ENCODE data around the gene PTPRG. TPM values are rescaled to one million over a fixed set of nuclear protein-coding genes. Genes with fewer than 3 reads are reported as not detected.

The PTPRG gene
- total and polyA plus RNA-seq, 2 donors (not counting 1 experiment from before 2014, with no cell fraction given), result 67.0 to 97.9 TPM

DNA sequence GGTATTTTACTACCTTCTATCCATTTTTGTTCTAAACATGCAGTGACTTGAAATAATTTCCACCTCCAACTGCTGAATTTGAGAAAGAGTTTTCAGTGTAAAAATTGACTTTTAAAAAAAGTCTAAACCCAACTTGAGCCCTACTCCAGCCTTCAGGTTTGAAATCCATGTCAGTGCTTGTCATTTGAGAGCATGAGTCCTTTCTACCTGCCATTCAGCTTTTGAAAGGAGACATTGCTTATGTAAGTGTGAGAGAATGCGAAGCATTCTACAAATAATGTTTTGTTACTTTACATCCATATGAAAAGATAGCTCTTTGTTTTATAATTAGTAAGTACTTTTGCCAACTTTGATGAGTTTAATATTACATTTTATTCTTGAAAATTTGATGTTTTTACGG lies 329.2 kb downstream of the PTPRG start:
- Histone ChIP-seq H3K36me3 (ENCODE audit: control insufficient read depth, insufficient read depth, low read length) (no peaks in the 10 kb centered on the region), H3K9me3 (ENCODE audit: control insufficient read depth, insufficient read depth, low read depth, low read length) (no peaks in the 10 kb centered on the region), H3K9ac (ENCODE audit: insufficient read depth, low read length) (no peak overlapping the region), H3K27ac (ENCODE audit: insufficient read depth, low read length) (no peak overlapping the region), H4K20me1 (ENCODE audit: control insufficient read depth, extremely low read depth, insufficient read depth, low read length) (peaks cover 2% of the 10 kb centered on the region), H3K27me3 (ENCODE audit: control insufficient read depth, insufficient read depth, low read length) (no peaks in the 10 kb centered on the region), H3K4me1 (ENCODE audit: control insufficient read depth, extremely low read depth, insufficient read depth, low read length) (peaks cover 2% of the 10 kb centered on the region), H2AFZ (ENCODE audit: low read length) (no peak overlapping the region), H3K79me2 (ENCODE audit: control insufficient read depth, insufficient read depth, low read length) (no peaks in the 10 kb centered on the region), H3K4me2 (ENCODE audit: extremely low read depth, insufficient read depth, low read length) (no peak overlapping the region), H3K4me3 (replicated peaks in 1 of 4; ENCODE audit: control extremely low read depth in 1 of 4, insufficient read depth in 1 of 4, low read depth in 3 of 4, low read length in 4 of 4) (no peak overlapping the region)
- no peak for TF ChIP-seq EZH2 (IDR thresholded peaks at IDR 0.05; ENCODE audit: low read length, missing control alignments)
- TF ChIP-seq, protein P1, sequence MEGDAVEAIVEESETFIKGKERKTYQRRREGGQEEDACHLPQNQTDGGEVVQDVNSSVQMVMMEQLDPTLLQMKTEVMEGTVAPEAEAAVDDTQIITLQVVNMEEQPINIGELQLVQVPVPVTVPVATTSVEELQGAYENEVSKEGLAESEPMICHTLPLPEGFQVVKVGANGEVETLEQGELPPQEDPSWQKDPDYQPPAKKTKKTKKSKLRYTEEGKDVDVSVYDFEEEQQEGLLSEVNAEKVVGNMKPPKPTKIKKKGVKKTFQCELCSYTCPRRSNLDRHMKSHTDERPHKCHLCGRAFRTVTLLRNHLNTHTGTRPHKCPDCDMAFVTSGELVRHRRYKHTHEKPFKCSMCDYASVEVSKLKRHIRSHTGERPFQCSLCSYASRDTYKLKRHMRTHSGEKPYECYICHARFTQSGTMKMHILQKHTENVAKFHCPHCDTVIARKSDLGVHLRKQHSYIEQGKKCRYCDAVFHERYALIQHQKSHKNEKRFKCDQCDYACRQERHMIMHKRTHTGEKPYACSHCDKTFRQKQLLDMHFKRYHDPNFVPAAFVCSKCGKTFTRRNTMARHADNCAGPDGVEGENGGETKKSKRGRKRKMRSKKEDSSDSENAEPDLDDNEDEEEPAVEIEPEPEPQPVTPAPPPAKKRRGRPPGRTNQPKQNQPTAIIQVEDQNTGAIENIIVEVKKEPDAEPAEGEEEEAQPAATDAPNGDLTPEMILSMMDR (conservative IDR thresholded peaks at IDR 0.05 in 1 of 2, IDR thresholded peaks at IDR 0.05 in 1 of 2; ENCODE audit: low read depth in 1 of 2, low read length in 2 of 2), result no peak
- no peak for DNase-seq (ENCODE audit: low read depth in 2 of 2)

DNA sequence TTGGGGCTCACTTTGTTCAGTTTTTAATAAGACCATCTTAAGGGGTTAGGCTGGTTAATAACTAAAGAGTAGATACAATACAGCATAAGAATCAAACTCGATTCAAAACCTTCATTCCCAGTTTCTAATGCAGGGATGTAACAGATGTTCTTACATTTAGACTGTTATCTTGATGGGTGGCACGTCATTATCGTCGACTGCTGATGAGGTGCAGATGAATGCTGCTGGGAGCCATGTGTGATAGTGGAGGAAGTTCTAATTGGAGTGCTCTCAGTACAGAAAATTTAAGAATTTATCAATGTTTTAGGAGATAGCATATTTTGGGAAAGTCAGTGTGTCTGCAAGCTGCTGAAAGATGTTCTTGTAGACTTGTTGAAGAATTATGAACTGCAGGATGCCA lies 331.5 kb downstream of the PTPRG start:
- Histone ChIP-seq H2AFZ (ENCODE audit: low read length) (no peak overlapping the region), H3K79me2 (ENCODE audit: control insufficient read depth, insufficient read depth, low read length) (no peaks in the 10 kb centered on the region), H3K36me3 (ENCODE audit: control insufficient read depth, insufficient read depth, low read length) (no peaks in the 10 kb centered on the region), H3K4me1 (ENCODE audit: control insufficient read depth, extremely low read depth, insufficient read depth, low read length) (peaks cover 2% of the 10 kb centered on the region), H3K4me2 (ENCODE audit: extremely low read depth, insufficient read depth, low read length) (no peak overlapping the region), H4K20me1 (ENCODE audit: control insufficient read depth, extremely low read depth, insufficient read depth, low read length) (no peaks in the 10 kb centered on the region), H3K27ac (ENCODE audit: insufficient read depth, low read length) (no peak overlapping the region), H3K27me3 (ENCODE audit: control insufficient read depth, insufficient read depth, low read length) (no peaks in the 10 kb centered on the region), H3K9me3 (ENCODE audit: control insufficient read depth, insufficient read depth, low read depth, low read length) (no peaks in the 10 kb centered on the region), H3K4me3 (replicated peaks in 1 of 4; ENCODE audit: control extremely low read depth in 1 of 4, insufficient read depth in 1 of 4, low read depth in 3 of 4, low read length in 4 of 4) (no peak overlapping the region), H3K9ac (ENCODE audit: insufficient read depth, low read length) (no peak overlapping the region)
- DNase-seq (ENCODE audit: low read depth in 2 of 2), result no peak
- no peak for TF ChIP-seq EZH2 (IDR thresholded peaks at IDR 0.05; ENCODE audit: low read length, missing control alignments)
- TF ChIP-seq, protein P1 (conservative IDR thresholded peaks at IDR 0.05 in 1 of 2, IDR thresholded peaks at IDR 0.05 in 1 of 2; ENCODE audit: low read depth in 1 of 2, low read length in 2 of 2), result no peak

DNA sequence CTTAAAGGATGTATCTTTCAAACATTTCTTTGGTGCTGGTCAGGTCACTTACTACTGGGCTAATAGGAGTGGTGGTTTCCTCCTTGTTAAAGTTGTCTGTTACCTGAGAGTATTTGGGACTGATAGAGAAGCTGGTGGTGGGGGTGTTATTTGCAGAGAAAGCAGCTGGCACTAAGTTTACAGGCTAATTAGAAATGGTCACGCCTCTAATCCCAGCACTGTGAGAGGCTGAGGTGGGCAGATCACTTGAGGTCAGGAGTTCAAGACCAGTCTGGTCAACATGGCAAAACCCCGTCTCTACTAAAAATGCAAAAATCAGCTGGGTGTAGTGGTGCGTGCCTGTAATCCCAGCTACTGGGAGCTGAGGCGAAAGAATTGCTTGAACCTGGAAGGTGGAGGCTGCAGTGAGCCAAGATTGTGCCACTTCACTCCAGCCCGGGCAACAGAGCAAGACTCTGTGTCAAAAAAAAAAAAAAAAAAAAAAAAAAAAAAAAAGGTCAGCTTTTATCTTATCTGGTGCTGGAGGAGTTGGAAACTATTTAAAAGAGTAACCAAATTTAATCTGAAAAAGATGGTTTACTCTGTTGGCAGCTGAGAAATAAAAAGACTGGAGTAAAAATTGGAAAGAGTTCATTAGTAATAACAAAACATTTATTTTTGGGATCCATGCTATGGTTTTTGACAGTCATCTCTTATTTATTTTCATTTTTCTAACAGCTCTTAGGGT lies 332.6 kb downstream of the PTPRG start:
- Histone ChIP-seq H3K4me3 (replicated peaks in 1 of 4; ENCODE audit: control extremely low read depth in 1 of 4, insufficient read depth in 1 of 4, low read depth in 3 of 4, low read length in 4 of 4) (no peak overlapping the region), H3K9ac (ENCODE audit: insufficient read depth, low read length) (no peak overlapping the region), H3K27me3 (ENCODE audit: control insufficient read depth, insufficient read depth, low read length) (no peaks in the 10 kb centered on the region), H4K20me1 (ENCODE audit: control insufficient read depth, extremely low read depth, insufficient read depth, low read length) (no peaks in the 10 kb centered on the region), H3K79me2 (ENCODE audit: control insufficient read depth, insufficient read depth, low read length) (no peaks in the 10 kb centered on the region), H3K36me3 (ENCODE audit: control insufficient read depth, insufficient read depth, low read length) (no peaks in the 10 kb centered on the region), H3K9me3 (ENCODE audit: control insufficient read depth, insufficient read depth, low read depth, low read length) (no peaks in the 10 kb centered on the region), H3K4me1 (ENCODE audit: control insufficient read depth, extremely low read depth, insufficient read depth, low read length) (peaks cover 2% of the 10 kb centered on the region), H2AFZ (ENCODE audit: low read length) (no peak overlapping the region), H3K4me2 (ENCODE audit: extremely low read depth, insufficient read depth, low read length) (no peak overlapping the region), H3K27ac (ENCODE audit: insufficient read depth, low read length) (no peak overlapping the region)
- DNase-seq (ENCODE audit: low read depth in 2 of 2), result no peak
- TF ChIP-seq EZH2 (IDR thresholded peaks at IDR 0.05; ENCODE audit: low read length, missing control alignments), result no peak
- TF ChIP-seq, protein P1 (conservative IDR thresholded peaks at IDR 0.05 in 1 of 2, IDR thresholded peaks at IDR 0.05 in 1 of 2; ENCODE audit: low read depth in 1 of 2, low read length in 2 of 2), result no peak
